ENCODE results near the gene CABP4. TPM values are rescaled to one million over a fixed set of nuclear protein-coding genes. Genes with fewer than 3 reads are reported as not detected.

Gene CABP4
- total RNA-seq, 2 donors from 2014 or later = 3.1 TPM; not detected in 1

GRCh38 chr11:67433536-67434394 lies 21.4 kb upstream of the CABP4 start:
- H3K27me3 ChIP-seq = no peaks in the 10 kb centered on the region
- ATAC-seq = no peak
- intact Hi-C loops (cut with DNase I) = no loop called here
- no peak overlapping the region for H3K27ac ChIP-seq
- peaks cover 15% of the 10 kb centered on the region for H3K4me1 ChIP-seq
- H3K4me3 ChIP-seq = no peak overlapping the region
- DNase-seq = peak in 1 of 4 donors; percentile 14
- TF ChIP-seq POLR2A (IDR thresholded peaks at IDR 0.05) = no peak
- no peak for TF ChIP-seq CTCF (IDR thresholded peaks at IDR 0.05)
- H3K9me3 ChIP-seq = no peaks in the 10 kb centered on the region
- peaks cover 0 to 4% of the 10 kb centered on the region in 2 donors for H3K36me3 ChIP-seq (replicated peaks in 1 of 2; ENCODE audit: insufficient read depth in 1 of 2, low read depth in 2 of 2)
- WGBS, 2 donors = 85 to 98% methylated on average over 8 to 21 of the region's 22 CpGs

DNA sequence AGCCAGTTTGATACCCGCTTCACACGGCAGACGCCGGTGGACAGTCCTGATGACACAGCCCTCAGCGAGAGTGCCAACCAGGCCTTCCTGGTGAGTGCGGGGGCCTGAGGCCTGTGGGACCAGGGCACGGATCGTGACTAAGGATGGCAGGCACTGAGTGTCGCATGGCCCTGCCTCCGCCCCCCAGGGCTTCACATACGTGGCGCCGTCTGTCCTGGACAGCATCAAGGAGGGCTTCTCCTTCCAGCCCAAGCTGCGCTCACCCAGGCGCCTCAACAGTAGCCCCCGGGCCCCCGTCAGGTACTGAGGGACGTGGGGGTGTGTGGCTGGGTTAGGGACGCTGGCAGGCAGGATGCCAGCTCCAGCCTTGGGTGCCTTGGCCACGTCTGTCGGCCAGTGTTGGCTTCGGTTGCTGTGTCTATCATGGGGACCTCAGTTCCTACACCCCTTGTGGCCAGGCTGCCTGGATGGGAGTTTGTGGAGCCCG lies 20.7 kb upstream of the CABP4 start:
- Histone ChIP-seq H3K4me1 (peaks cover 9% of the 10 kb centered on the region), H3K27me3 (no peaks in the 10 kb centered on the region), H3K4me3 (no peak overlapping the region), H3K27ac (no peak overlapping the region), H3K36me3 (replicated peaks in 1 of 2; ENCODE audit: insufficient read depth in 1 of 2, low read depth in 2 of 2) (peaks cover 0 to 4% of the 10 kb centered on the region in 2 donors), H3K9me3 (no peaks in the 10 kb centered on the region)
- intact Hi-C loops (cut with DNase I) = no loop called here
- 74 to 92% methylated on average over 6 to 20 of the region's 23 CpGs for WGBS, 2 donors
- ATAC-seq (no peak), DNase-seq (no peak)
- no peak for TF ChIP-seq CTCF (IDR thresholded peaks at IDR 0.05)
- TF ChIP-seq POLR2A (IDR thresholded peaks at IDR 0.05) = no peak

GRCh38 chr11:67435031-67435726 lies 20.0 kb upstream of the CABP4 start:
- TF ChIP-seq POLR2A (IDR thresholded peaks at IDR 0.05) = no peak
- TF ChIP-seq CTCF (IDR thresholded peaks at IDR 0.05) = no peak
- Histone ChIP-seq H3K4me3 (no peak overlapping the region), H3K9me3 (no peaks in the 10 kb centered on the region), H3K36me3 (replicated peaks in 1 of 2; ENCODE audit: insufficient read depth in 1 of 2, low read depth in 2 of 2) (peaks cover 0 to 4% of the 10 kb centered on the region in 2 donors), H3K27me3 (no peaks in the 10 kb centered on the region), H3K4me1 (peaks cover 2% of the 10 kb centered on the region), H3K27ac (no peak overlapping the region)
- ATAC-seq (no peak), DNase-seq (no peak)
- intact Hi-C loops (cut with DNase I) = no loop called here
- WGBS, 2 donors = 83 to 84% methylated on average over 15 to 26 of the region's 26 CpGs

- ATAC-seq = no peak
- Histone ChIP-seq H3K27ac (no peak overlapping the region), H3K36me3 (replicated peaks in 1 of 2; ENCODE audit: insufficient read depth in 1 of 2, low read depth in 2 of 2) (peaks cover 0 to 4% of the 10 kb centered on the region in 2 donors), H3K9me3 (no peaks in the 10 kb centered on the region), H3K27me3 (no peaks in the 10 kb centered on the region), H3K4me1 (no peaks in the 10 kb centered on the region), H3K4me3 (no peak overlapping the region)
- intact Hi-C loops (cut with DNase I) = no loop called here
- no peak for DNase-seq
- no peak for TF ChIP-seq POLR2A (IDR thresholded peaks at IDR 0.05)
- TF ChIP-seq CTCF (IDR thresholded peaks at IDR 0.05) = no peak
- 91% methylated on average over 21 to 30 of the region's 38 CpGs for WGBS, 2 donors
These were observed 19.3 kb upstream of the CABP4 start for GRCh38 chr11:67435727-67436458.
